Kidney (tissue), 14 donors: ENCODE data around the gene CHDH. TPM values are rescaled to one million over a fixed set of nuclear protein-coding genes. Genes with fewer than 3 reads are reported as not detected.

Source experiments
- DNase-seq, 5 donors: peaks; one replicate each; pipeline ENCODE4 v3.0.0-alpha.2; 2013 to 2020
- FAIRE-seq: peaks from 2 replicates; lab custom pipeline; 2012; peaks lifted over from hg19 to GRCh38; lab: Jason Lieb, UNC
- H3K27ac ChIP-seq, 2 donors: one replicate each; pipeline ENCODE4 v1.7.0; 2013; ENCODE audit warnings: low read depth in 2 of 2, low read length in 2 of 2, inconsistent platforms in 1 of 2
- H3K27me3 ChIP-seq: one replicate; pipeline ENCODE4 v1.7.1; 2013; ENCODE audit warnings: low read length, inconsistent platforms; ENCODE audit not compliant: control insufficient read depth, insufficient read depth
- H3K36me3 ChIP-seq, 3 donors: one replicate each; pipeline versions ENCODE4 v1.7.0 to v1.7.1; 2013; ENCODE audit warnings: low read length in 3 of 3, control low read depth in 1 of 3, inconsistent platforms in 1 of 3; ENCODE audit not compliant: insufficient read depth in 3 of 3, control insufficient read depth in 2 of 3
- H3K4me1 ChIP-seq, 3 donors: one replicate each; pipeline versions ENCODE4 v1.7.0 to v1.7.1; 2013; ENCODE audit warnings: low read length in 3 of 3, inconsistent platforms in 1 of 3, low read depth in 1 of 3; ENCODE audit not compliant: control insufficient read depth in 2 of 3, insufficient read depth in 2 of 3
- H3K4me3 ChIP-seq, 3 donors: one replicate each; pipeline versions ENCODE4 v1.7.0 to v1.8.1; 2013; ENCODE audit warnings: low read length in 3 of 3, control low read depth in 1 of 3, inconsistent platforms in 1 of 3
- H3K9ac ChIP-seq, 3 donors: one replicate each; pipeline versions ENCODE4 v1.7.0 to v1.7.1; 2013; ENCODE audit warnings: low read length in 3 of 3, control low read depth in 1 of 3, inconsistent platforms in 1 of 3
- H3K9me3 ChIP-seq, 3 donors: one replicate each; pipeline versions ENCODE4 v1.7.0 to v1.7.1; 2013; ENCODE audit warnings: low read length in 3 of 3, control low read depth in 1 of 3, inconsistent platforms in 1 of 3; ENCODE audit not compliant: control insufficient read depth in 2 of 3, insufficient read depth in 1 of 3
- intact Hi-C: fragments of 100-400 bp; cut with DNase I; formaldehyde crosslinking; loops from one replicate; pipeline ENCODE4 v1.11.1; 2022
- polyA plus RNA-seq: library from polyadenylated mRNA; stranded (reverse); fragments of 350-450 nt; fragmentation: Illumina TruSeq; extraction: RNeasy Lipid Tissue Mini Kit (QIAGEN cat#74804); gene quantifications from one replicate; pipeline ENCODE4 v1.2.3, GENCODE V29; 2014; ENCODE audit warnings: low read depth, low replicate concordance; ENCODE audit not compliant: insufficient read depth
- total RNA-seq: library from RNA; stranded (reverse); fragmentation: NEBNext Ultra II Directional; extraction: Animal tissue kit (Norgen Biotek cat#: 25700); gene quantifications from one replicate; pipeline ENCODE4 v1.2.1, GENCODE V29; 2021
- TF ChIP-seq, protein P1 (sequence below): IDR thresholded peaks from 3 replicates; pipeline ENCODE4 v1.5.1; 2012; ENCODE audit warnings: mild to moderate bottlenecking, moderate library complexity, borderline replicate concordance; ENCODE audit not compliant: insufficient read depth; ENCODE audit errors: extremely low read depth
- donor health status: control.
- donor health status: control.
- donor health status: control.
- donor health status: control.
- donor health status: control.
- donor health status: DM: yes; HTN: yes; CAD: no.
- donor health status: Normal renal cell carcinoma (clear cell type).

CHDH gene
- total and polyA plus RNA-seq, 2 donors from 2014 or later, result 26.5 to 33.4 TPM

DNA sequence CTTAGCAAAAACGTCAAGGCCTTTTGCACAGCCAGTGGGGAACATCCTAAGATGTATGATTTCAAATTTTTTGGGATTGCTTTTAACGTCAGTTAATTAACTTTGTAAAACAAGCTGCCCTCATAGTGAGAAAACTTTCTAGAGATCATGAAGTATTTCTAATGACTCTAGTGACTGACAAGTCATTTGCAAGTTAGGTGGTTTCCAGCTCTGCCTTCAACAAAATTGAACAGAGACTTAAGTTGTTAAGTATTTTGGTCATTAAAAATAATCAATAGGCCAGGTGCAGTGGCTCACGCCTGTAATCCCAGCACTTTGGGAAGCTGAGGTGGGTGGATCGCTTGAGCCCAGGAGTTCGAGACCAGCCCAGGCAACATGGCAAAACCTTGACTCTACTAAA lies 71.2 kb downstream of the CHDH start:
- TF ChIP-seq, protein P1, sequence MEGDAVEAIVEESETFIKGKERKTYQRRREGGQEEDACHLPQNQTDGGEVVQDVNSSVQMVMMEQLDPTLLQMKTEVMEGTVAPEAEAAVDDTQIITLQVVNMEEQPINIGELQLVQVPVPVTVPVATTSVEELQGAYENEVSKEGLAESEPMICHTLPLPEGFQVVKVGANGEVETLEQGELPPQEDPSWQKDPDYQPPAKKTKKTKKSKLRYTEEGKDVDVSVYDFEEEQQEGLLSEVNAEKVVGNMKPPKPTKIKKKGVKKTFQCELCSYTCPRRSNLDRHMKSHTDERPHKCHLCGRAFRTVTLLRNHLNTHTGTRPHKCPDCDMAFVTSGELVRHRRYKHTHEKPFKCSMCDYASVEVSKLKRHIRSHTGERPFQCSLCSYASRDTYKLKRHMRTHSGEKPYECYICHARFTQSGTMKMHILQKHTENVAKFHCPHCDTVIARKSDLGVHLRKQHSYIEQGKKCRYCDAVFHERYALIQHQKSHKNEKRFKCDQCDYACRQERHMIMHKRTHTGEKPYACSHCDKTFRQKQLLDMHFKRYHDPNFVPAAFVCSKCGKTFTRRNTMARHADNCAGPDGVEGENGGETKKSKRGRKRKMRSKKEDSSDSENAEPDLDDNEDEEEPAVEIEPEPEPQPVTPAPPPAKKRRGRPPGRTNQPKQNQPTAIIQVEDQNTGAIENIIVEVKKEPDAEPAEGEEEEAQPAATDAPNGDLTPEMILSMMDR, result no peak
- FAIRE-seq (no peak), DNase-seq (no peak)
- no peak overlapping the region for H3K4me3 ChIP-seq
- no peaks in the 10 kb centered on the region for H3K4me1 ChIP-seq
- no peaks in the 10 kb centered on the region for H3K9me3 ChIP-seq
- no peak overlapping the region for H3K9ac ChIP-seq
- H3K27me3 ChIP-seq, result no peaks in the 10 kb centered on the region
- intact Hi-C loops, result no loop called here
- H3K36me3 ChIP-seq, result peaks cover 0 to 1% (median 0%) of the 10 kb centered on the region in 3 donors
- H3K27ac ChIP-seq, result no peak overlapping the region

DNA sequence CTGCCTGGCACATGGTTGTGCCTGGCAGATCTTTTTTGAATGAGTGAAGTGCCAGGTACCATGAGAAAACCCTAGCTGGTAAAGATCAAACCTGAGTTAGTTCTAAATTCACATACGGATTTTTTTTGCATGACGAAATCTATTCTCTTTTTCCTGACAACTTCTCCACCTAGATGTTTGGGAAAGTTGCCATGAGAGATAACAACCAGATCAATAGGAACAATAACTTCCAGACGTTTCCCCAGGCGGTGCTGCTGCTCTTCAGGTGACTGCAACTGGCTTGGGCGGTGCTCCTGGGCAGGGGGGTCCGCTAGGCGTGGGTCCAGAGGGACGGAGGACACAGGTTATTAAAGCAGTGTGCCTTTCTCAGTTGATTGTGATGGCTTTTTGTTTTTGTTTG lies 71.8 kb downstream of the CHDH start:
- FAIRE-seq (no peak), DNase-seq (no peak)
- Histone ChIP-seq H3K36me3 (peaks cover 0 to 2% (median 0%) of the 10 kb centered on the region in 3 donors), H3K9ac (no peak overlapping the region), H3K27me3 (no peaks in the 10 kb centered on the region), H3K9me3 (no peaks in the 10 kb centered on the region), H3K4me3 (no peak overlapping the region), H3K4me1 (no peaks in the 10 kb centered on the region), H3K27ac (no peak overlapping the region)
- TF ChIP-seq, protein P1, result no peak
- intact Hi-C loops, result no loop called here

DNA sequence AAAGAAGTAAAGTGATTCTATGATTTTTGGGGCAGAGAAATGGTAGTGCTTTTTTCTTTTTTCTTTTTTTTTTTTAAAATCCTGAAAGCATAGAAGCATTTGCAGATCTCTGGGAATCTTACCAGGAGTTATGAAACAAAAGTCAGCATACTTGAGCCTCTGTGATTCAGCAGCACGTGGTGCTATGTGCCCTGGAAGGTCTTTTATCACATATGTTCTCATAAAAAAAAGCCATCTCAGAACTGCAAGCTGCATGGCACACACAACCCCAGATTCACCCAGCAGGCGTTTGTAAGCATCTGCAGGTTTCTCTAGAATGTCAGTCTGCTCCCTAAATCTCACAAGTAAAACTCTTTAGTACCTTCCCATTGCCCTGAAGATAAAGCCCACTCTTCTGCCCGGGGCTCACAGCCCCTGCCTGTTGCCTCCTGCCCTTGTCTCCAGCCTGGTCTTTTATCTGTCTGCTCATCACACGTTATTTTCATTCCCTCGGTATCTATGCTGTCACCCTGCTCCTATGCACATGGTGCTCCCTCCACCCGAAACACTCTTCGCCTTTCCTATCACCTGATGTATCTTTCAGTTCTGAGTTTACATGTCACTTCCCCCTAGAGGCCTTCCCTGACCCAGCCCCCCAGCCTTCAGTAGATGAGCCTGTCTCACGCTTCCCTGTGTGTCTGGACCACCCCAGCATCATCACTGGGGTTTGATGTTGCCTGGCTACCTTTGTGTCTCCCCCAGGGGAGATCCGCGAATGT lies 72.4 kb downstream of the CHDH start:
- H3K9me3 ChIP-seq, result no peaks in the 10 kb centered on the region
- DNase-seq (no peak), FAIRE-seq (no peak)
- peaks cover 0 to 2% (median 0%) of the 10 kb centered on the region in 3 donors for H3K36me3 ChIP-seq
- no peak overlapping the region for H3K4me3 ChIP-seq
- H3K4me1 ChIP-seq, result no peaks in the 10 kb centered on the region
- no peak overlapping the region for H3K27ac ChIP-seq
- no peaks in the 10 kb centered on the region for H3K27me3 ChIP-seq
- intact Hi-C loops, result no loop called here
- no peak overlapping the region for H3K9ac ChIP-seq
- TF ChIP-seq, protein P1, result no peak
